Suprapubic skin (tissue), 4 donors: Measurements from ENCODE around the gene CTSE. TPM values are rescaled to one million over a fixed set of nuclear protein-coding genes. Genes with fewer than 3 reads are reported as not detected.

Experiments
- DNase-seq, 2 donors: peaks; one replicate each; pipeline ENCODE4 v3.0.0-alpha.2; 2019; ENCODE audit warnings: low spot score in 2 of 2
- H3K27ac ChIP-seq: fragments of 200-600 bp; sonication (generic); one replicate; pipeline ENCODE4 v1.5.1; 2019
- H3K27me3 ChIP-seq: fragments of 200-600 bp; sonication (generic); one replicate; pipeline ENCODE4 v1.5.1; 2019
- H3K36me3 ChIP-seq: fragments of 200-600 bp; sonication (generic); one replicate; pipeline ENCODE4 v1.5.1; 2019
- H3K4me1 ChIP-seq: fragments of 200-600 bp; sonication (generic); one replicate; pipeline ENCODE4 v1.5.1; 2019
- H3K4me3 ChIP-seq: fragments of 200-600 bp; sonication (generic); one replicate; pipeline ENCODE4 v1.5.1; 2019; ENCODE audit warnings: mild to moderate bottlenecking
- H3K9me3 ChIP-seq: fragments of 200-600 bp; sonication (generic); one replicate; pipeline ENCODE4 v1.5.1; 2019
- EP300 ChIP-seq: sonication (generic); formaldehyde crosslinking; IDR thresholded peaks from one replicate; pipeline ENCODE4 v1.6.1; 2017; ENCODE audit warnings: antibody characterized with exemption
- POLR2A ChIP-seq, 2 donors: fragments of 450-650 bp; IDR thresholded peaks; one replicate each; pipeline ENCODE4 v1.6.1; 2017; ENCODE audit warnings: antibody characterized with exemption in 2 of 2, mild to moderate bottlenecking in 2 of 2, moderate library complexity in 2 of 2
- POLR2AphosphoS5 ChIP-seq, 3 donors: sonication (generic); formaldehyde crosslinking; IDR thresholded peaks; one replicate each; pipeline ENCODE4 v1.6.1; 2017; ENCODE audit warnings: antibody characterized with exemption in 3 of 3
- WGBS: methylation state at CpG from one replicate; pipeline ENCODE4 v1.1.5; 2018; 5-methylcytosine and 5-hydroxymethylcytosine counted together
- total RNA-seq, 4 donors: library from RNA; depleted of rRNA; stranded (reverse); fragments of >200 nt; gene quantifications; one replicate each; pipeline ENCODE4 v1.1.0, GENCODE V29; 2016
- TF ChIP-seq, protein P1 (sequence below), 2 donors: fragments of 200-600 bp in 1 of 2; fragments of 450-650 bp in 1 of 2; sonication (generic) in 1 of 2; IDR thresholded peaks; one replicate each; pipeline ENCODE4 v1.5.1; 2016 to 2019; ENCODE audit warnings: antibody characterized with exemption in 2 of 2, mild to moderate bottlenecking in 1 of 2, moderate library complexity in 1 of 2

Gene CTSE
- total RNA-seq, 4 donors from 2014 or later, result not detected

GRCh38 chr1:205963352-205964155 is 60.1 kb downstream of the CTSE start:
- WGBS, result 86% methylated on average over 16 of the region's 16 CpGs
- Histone ChIP-seq H3K36me3 (no peaks in the 10 kb centered on the region), H3K27me3 (peaks cover 35% of the 10 kb centered on the region), H3K9me3 (no peaks in the 10 kb centered on the region), H3K4me3 (no peak overlapping the region), H3K4me1 (peaks cover 13% of the 10 kb centered on the region), H3K27ac (no peak overlapping the region)
- TF ChIP-seq POLR2A (IDR thresholded peaks at IDR 0.05) (no peak), EP300 (no peak), POLR2AphosphoS5 (IDR thresholded peaks at IDR 0.05) (no peak)
- TF ChIP-seq, protein P1, sequence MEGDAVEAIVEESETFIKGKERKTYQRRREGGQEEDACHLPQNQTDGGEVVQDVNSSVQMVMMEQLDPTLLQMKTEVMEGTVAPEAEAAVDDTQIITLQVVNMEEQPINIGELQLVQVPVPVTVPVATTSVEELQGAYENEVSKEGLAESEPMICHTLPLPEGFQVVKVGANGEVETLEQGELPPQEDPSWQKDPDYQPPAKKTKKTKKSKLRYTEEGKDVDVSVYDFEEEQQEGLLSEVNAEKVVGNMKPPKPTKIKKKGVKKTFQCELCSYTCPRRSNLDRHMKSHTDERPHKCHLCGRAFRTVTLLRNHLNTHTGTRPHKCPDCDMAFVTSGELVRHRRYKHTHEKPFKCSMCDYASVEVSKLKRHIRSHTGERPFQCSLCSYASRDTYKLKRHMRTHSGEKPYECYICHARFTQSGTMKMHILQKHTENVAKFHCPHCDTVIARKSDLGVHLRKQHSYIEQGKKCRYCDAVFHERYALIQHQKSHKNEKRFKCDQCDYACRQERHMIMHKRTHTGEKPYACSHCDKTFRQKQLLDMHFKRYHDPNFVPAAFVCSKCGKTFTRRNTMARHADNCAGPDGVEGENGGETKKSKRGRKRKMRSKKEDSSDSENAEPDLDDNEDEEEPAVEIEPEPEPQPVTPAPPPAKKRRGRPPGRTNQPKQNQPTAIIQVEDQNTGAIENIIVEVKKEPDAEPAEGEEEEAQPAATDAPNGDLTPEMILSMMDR (IDR thresholded peaks at IDR 0.05), result no peak
- no peak for DNase-seq

DNA sequence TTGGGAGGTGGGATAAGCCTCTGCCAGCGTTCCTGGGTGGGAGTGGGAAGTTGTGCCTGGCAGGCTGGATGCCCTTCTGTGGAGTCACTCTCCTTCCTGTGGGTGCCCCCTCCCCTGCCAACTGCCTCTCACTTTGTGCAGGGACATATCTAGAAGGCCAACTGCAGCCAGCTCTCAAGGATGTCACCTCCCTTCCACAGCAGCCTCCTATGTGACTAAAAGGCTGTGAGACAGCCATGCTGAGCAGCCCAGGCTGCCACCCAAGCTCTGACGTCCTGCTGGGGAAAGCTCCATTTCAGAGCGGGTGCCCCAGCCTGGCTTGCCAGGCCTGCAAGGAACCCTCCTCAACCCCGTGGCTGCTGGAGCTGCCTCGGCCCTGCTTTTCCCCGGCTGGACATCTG is 60.9 kb downstream of the CTSE start:
- Histone ChIP-seq H3K9me3 (no peaks in the 10 kb centered on the region), H3K4me3 (no peak overlapping the region), H3K36me3 (no peaks in the 10 kb centered on the region), H3K4me1 (peaks cover 13% of the 10 kb centered on the region), H3K27me3 (peaks cover 38% of the 10 kb centered on the region), H3K27ac (no peak overlapping the region)
- TF ChIP-seq POLR2A (IDR thresholded peaks at IDR 0.05) (no peak), EP300 (no peak), POLR2AphosphoS5 (IDR thresholded peaks at IDR 0.05) (no peak)
- TF ChIP-seq, protein P1 (IDR thresholded peaks at IDR 0.05), result no peak
- no peak for DNase-seq
- 66% methylated on average over 3 of the region's 6 CpGs for whole genome bisulfite sequencing

- WGBS, result 48% methylated on average over 9 of the region's 9 CpGs
- Histone ChIP-seq H3K36me3 (no peaks in the 10 kb centered on the region), H3K9me3 (no peaks in the 10 kb centered on the region), H3K27ac (no peak overlapping the region), H3K27me3 (peaks cover 38% of the 10 kb centered on the region), H3K4me1 (peaks cover 13% of the 10 kb centered on the region), H3K4me3 (no peak overlapping the region)
- DNase-seq, result no peak
- no peak for TF ChIP-seq POLR2AphosphoS5 (IDR thresholded peaks at IDR 0.05)
- TF ChIP-seq POLR2A (IDR thresholded peaks at IDR 0.05), result no peak
- TF ChIP-seq EP300, result no peak
- TF ChIP-seq, protein P1 (IDR thresholded peaks at IDR 0.05), result no peak
Measured at GRCh38 chr1:205961991-205962820, 61.5 kb downstream of the CTSE start.

DNA sequence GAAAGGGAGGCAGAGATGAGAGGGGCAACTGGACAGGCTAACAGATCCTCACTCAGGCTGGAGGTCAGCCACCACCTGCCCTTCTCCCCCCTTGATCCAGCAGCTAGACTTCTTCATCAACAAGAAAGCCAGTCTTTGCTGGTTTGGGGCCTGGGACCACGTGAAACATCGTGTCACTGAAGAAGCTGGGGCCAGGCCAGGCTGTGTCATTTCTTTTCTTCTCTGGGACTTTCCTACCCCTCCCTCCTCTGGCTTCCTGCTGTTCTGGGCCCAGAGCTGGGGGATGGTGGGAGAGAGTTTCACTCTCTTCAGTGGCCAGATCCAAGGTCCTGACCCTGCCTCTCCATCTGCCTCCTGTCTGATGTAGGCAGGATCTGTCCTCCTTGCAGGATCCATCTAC is 62.3 kb downstream of the CTSE start:
- Histone ChIP-seq H3K27me3 (peaks cover 46% of the 10 kb centered on the region), H3K27ac (no peak overlapping the region), H3K4me1 (peaks cover 13% of the 10 kb centered on the region), H3K9me3 (no peaks in the 10 kb centered on the region), H3K36me3 (no peaks in the 10 kb centered on the region), H3K4me3 (no peak overlapping the region)
- WGBS, result 31% methylated on average over 2 of the region's 2 CpGs
- no peak for DNase-seq
- TF ChIP-seq, protein P1 (IDR thresholded peaks at IDR 0.05), result no peak
- no peak for TF ChIP-seq POLR2A (IDR thresholded peaks at IDR 0.05)
- no peak for TF ChIP-seq POLR2AphosphoS5 (IDR thresholded peaks at IDR 0.05)
- TF ChIP-seq EP300, result no peak

GRCh38 chr1:205959789-205960188 is 63.9 kb downstream of the CTSE start:
- no peak for TF ChIP-seq EP300
- TF ChIP-seq POLR2AphosphoS5 (IDR thresholded peaks at IDR 0.05), result no peak
- TF ChIP-seq, protein P1 (IDR thresholded peaks at IDR 0.05), result no peak
- TF ChIP-seq POLR2A (IDR thresholded peaks at IDR 0.05), result no peak
- Histone ChIP-seq H3K4me3 (no peak overlapping the region), H3K27ac (no peak overlapping the region), H3K4me1 (peaks cover 13% of the 10 kb centered on the region), H3K9me3 (no peaks in the 10 kb centered on the region), H3K27me3 (peaks cover 51% of the 10 kb centered on the region), H3K36me3 (no peaks in the 10 kb centered on the region)
- 79% methylated on average over 4 of the region's 4 CpGs for WGBS
- DNase-seq, result no peak
